ENCODE data around the gene GSTT2B.
"Not testable (repeated sequence)": the region's sequence is repeated elsewhere in the genome, so short reads cannot be mapped to it uniquely, and the experiment has no call there.

Gene GSTT2B

GRCh38 chr22:23940166-23940565 lies 20.8 kb downstream of the GSTT2B start:
- DNase-seq (ENCODE audit: low read depth), result not testable (repeated sequence)

- no peak for DNase-seq (ENCODE audit: low read depth)
These were observed 22.0 kb downstream of the GSTT2B start for GRCh38 chr22:23939017-23939357.

GRCh38 chr22:23938328-23939016 lies 22.5 kb downstream of the GSTT2B start:
- no peak for DNase-seq (ENCODE audit: low read depth)

GRCh38 chr22:23926561-23926960 lies 34.4 kb downstream of the GSTT2B start:
- no peak for DNase-seq (ENCODE audit: low read depth)

GRCh38 chr22:23925020-23925606 lies 35.9 kb downstream of the GSTT2B start:
- no peak for DNase-seq (ENCODE audit: low read depth)

- DNase-seq (ENCODE audit: low read depth), result no peak
These were observed 38.1 kb downstream of the GSTT2B start for GRCh38 chr22:23922921-23923320.

- peak; percentile 49 for DNase-seq (ENCODE audit: low read depth)
These were observed 39.3 kb downstream of the GSTT2B start for GRCh38 chr22:23921586-23922201.

- not testable (repeated sequence) for DNase-seq (ENCODE audit: low read depth)
These were observed 40.8 kb downstream of the GSTT2B start for GRCh38 chr22:23920267-23920611.

- DNase-seq (ENCODE audit: low read depth), result no peak
These were observed 45.7 kb downstream of the GSTT2B start for GRCh38 chr22:23915290-23915689.

- peak; percentile 100 for DNase-seq (ENCODE audit: low read depth)
These were observed 47.2 kb downstream of the GSTT2B start for GRCh38 chr22:23913661-23914353.

- DNase-seq (ENCODE audit: low read depth), result no peak
These were observed 47.7 kb downstream of the GSTT2B start for GRCh38 chr22:23913306-23913660.

GRCh38 chr22:23912293-23912903 lies 48.6 kb downstream of the GSTT2B start:
- no peak for DNase-seq (ENCODE audit: low read depth)

- DNase-seq (ENCODE audit: low read depth), result no peak
These were observed 49.5 kb downstream of the GSTT2B start for GRCh38 chr22:23911318-23911980.

GRCh38 chr22:23910496-23911190 lies 50.4 kb downstream of the GSTT2B start:
- no peak for DNase-seq (ENCODE audit: low read depth)

GRCh38 chr22:23909296-23909898 lies 51.6 kb downstream of the GSTT2B start:
- peak; percentile 55 for DNase-seq (ENCODE audit: low read depth)

- no peak for DNase-seq (ENCODE audit: low read depth)
These were observed 52.3 kb downstream of the GSTT2B start for GRCh38 chr22:23908587-23909205.

GRCh38 chr22:23907423-23907822 lies 53.6 kb downstream of the GSTT2B start:
- DNase-seq (ENCODE audit: low read depth), result not testable (repeated sequence)
